K562 (cell line): ENCODE measurements around the gene CAMK2D. TPM values are rescaled to one million over a fixed set of nuclear protein-coding genes. Genes with fewer than 3 reads are reported as not detected.
A peak's percentile ranks its signal among the peaks of the same experiment; 100 is the strongest.

Experiments
- ATAC-seq: fragments of 200-7000 bp; cut with Tn5 transposase; 3 replicates; pipeline ENCODE4 v1.9.1; 2020; ENCODE audit warnings: moderate library complexity
- BruUV-seq: library from RNA; stranded (reverse); fragments of 400-500 nt; replicated peaks from 2 replicates; lab custom pipeline; 2021; lab: Mats Ljungman, UMichigan
- CTCF ChIA-PET: fragments of 300-600 bp; formaldehyde crosslinking; extraction: SDS; loops from one replicate; lab custom pipeline; 2021; ENCODE audit warnings: low intra/inter-chr PET ratio; lab: Yijun Ruan, JAX
- POLR2A ChIA-PET: fragments of 300-600, 350-650 bp; sonication (Branson Sonifier 250); formaldehyde crosslinking; extraction: SDS; loops from one replicate; lab custom pipeline; 2021; ENCODE audit warnings: antibody characterized with exemption, inconsistent platforms; lab: Yijun Ruan, JAX
- DNase-seq, 4 experiments: peaks; one replicate each; pipeline versions ENCODE4 v3.0.0 to v3.0.0-alpha.2; 2011 to 2018; ENCODE audit warnings: low spot score in 3 of 4, mixed read lengths in 3 of 4; ENCODE audit errors: extremely low read depth in 1 of 4
- FAIRE-seq: peaks from 2 replicates; lab custom pipeline; 2011; peaks lifted over from hg19 to GRCh38; lab: Jason Lieb, UNC
- H2AFZ ChIP-seq: 2 replicates; pipeline ENCODE4 v1.6.0; 2011; ENCODE audit warnings: low read depth, low read length, control low read depth, inconsistent platforms
- H3K27ac ChIP-seq: fragments of 200-600 bp; 3 replicates; pipeline ENCODE4 v1.8.0; 2011; ENCODE audit warnings: low read depth, mild to moderate bottlenecking, control low read depth, inconsistent platforms, low read length, moderate library complexity, mixed read lengths; ENCODE audit errors: extremely low read depth
- H3K27me3 ChIP-seq, 2 experiments: fragments of 300-600 bp in 1 of 2; 2 replicates in 1 of 2; 3 replicates in 1 of 2; pipeline versions ENCODE4 v1.6.0 to v1.8.0; 2011; ENCODE audit warnings: inconsistent platforms in 2 of 2, low read length in 2 of 2, mild to moderate bottlenecking in 1 of 2, mixed read lengths in 1 of 2, moderate library complexity in 1 of 2; ENCODE audit not compliant: control insufficient read depth in 2 of 2, insufficient read depth in 2 of 2
- H3K36me3 ChIP-seq: fragments of 300-600 bp; 3 replicates; pipeline ENCODE4 v1.8.0; 2011; ENCODE audit warnings: mild to moderate bottlenecking, low read length, inconsistent platforms; ENCODE audit not compliant: control insufficient read depth, insufficient read depth
- H3K4me1 ChIP-seq, 2 experiments: fragments of 200-600 bp in 1 of 2; replicated peaks in 1 of 2; 2 replicates in 1 of 2; 3 replicates in 1 of 2; pipeline versions ENCODE4 v1.5.1 to v1.8.0; 2011; ENCODE audit warnings: inconsistent platforms in 2 of 2, low read length in 2 of 2, mild to moderate bottlenecking in 1 of 2, mixed read lengths in 1 of 2, moderate library complexity in 1 of 2; ENCODE audit not compliant: control insufficient read depth in 2 of 2, insufficient read depth in 2 of 2
- H3K4me2 ChIP-seq: 2 replicates; pipeline ENCODE4 v1.6.1; 2011; ENCODE audit warnings: low read length, control low read depth, inconsistent platforms, mixed read lengths; ENCODE audit not compliant: insufficient read depth
- H3K4me3 ChIP-seq: fragments of 200-600 bp; sonication (generic), shearing (Covaris generic); 2 replicates; pipeline ENCODE4 v1.5.1; 2016; ENCODE audit warnings: control low read depth, inconsistent platforms
- H3K79me2 ChIP-seq: fragments of 200-600 bp; 3 replicates; pipeline ENCODE4 v1.8.0; 2011; ENCODE audit warnings: low read length, inconsistent platforms; ENCODE audit not compliant: control insufficient read depth, insufficient read depth
- H3K9ac ChIP-seq, 2 experiments: 2 replicates each; pipeline versions ENCODE4 v1.6.0 to v1.6.1; 2011; ENCODE audit warnings: low read depth in 2 of 2, low read length in 2 of 2, control low read depth in 1 of 2, inconsistent platforms in 1 of 2, mild to moderate bottlenecking in 1 of 2, mixed read lengths in 1 of 2; ENCODE audit not compliant: insufficient read depth in 1 of 2
- H3K9me1 ChIP-seq: one replicate; pipeline ENCODE4 v1.6.0; 2011; ENCODE audit warnings: inconsistent platforms, mild to moderate bottlenecking, low read length, moderate library complexity; ENCODE audit not compliant: control insufficient read depth, insufficient read depth
- H3K9me3 ChIP-seq: replicated peaks from 2 replicates; pipeline ENCODE4 v1.5.1; 2011; ENCODE audit warnings: low read depth, low read length, inconsistent platforms; ENCODE audit not compliant: control insufficient read depth, insufficient read depth
- H4K20me1 ChIP-seq: replicated peaks from 2 replicates; pipeline ENCODE4 v1.6.1; 2011; ENCODE audit warnings: low read length, inconsistent platforms, mixed read lengths; ENCODE audit not compliant: control insufficient read depth, insufficient read depth
- GATA2 ChIP-seq: sonication (generic); formaldehyde crosslinking; IDR thresholded peaks from 2 replicates; pipeline ENCODE4 v1.4.0; 2020; ENCODE audit warnings: mild to moderate bottlenecking, missing genetic modification reagents
- HDAC6 ChIP-seq: IDR thresholded peaks from 2 replicates; pipeline ENCODE4 v1.6.1; 2012; ENCODE audit warnings: low read depth, mild to moderate bottlenecking, control low read depth, inconsistent platforms, low read length, moderate library complexity
- HMGN3 ChIP-seq: IDR thresholded peaks from 2 replicates; pipeline ENCODE4 v1.6.1; 2011; ENCODE audit warnings: borderline replicate concordance, low read depth, mild to moderate bottlenecking, mixed read lengths, low read length; ENCODE audit not compliant: insufficient read length; ENCODE audit errors: extremely low read depth
- POLR2A ChIP-seq: fragments of 450-650 bp; conservative IDR thresholded peaks from 2 replicates; pipeline ENCODE4 v1.6.1; 2016
- POLR3A ChIP-seq: IDR thresholded peaks from 2 replicates; pipeline ENCODE4 v1.6.1; 2011; ENCODE audit warnings: borderline replicate concordance, mild to moderate bottlenecking, moderate library complexity; ENCODE audit not compliant: insufficient read length, insufficient read depth; ENCODE audit errors: extremely low read depth
- TAL1 ChIP-seq: fragments of 450-650 bp; IDR thresholded peaks from 2 replicates; pipeline ENCODE4 v1.6.1; 2016; ENCODE audit warnings: mild to moderate bottlenecking
- YY1 ChIP-seq, 3 experiments: IDR thresholded peaks; 2 replicates each; pipeline ENCODE4 v1.6.1; 2011; ENCODE audit warnings: low read length in 2 of 3, mild to moderate bottlenecking in 2 of 3, moderate library complexity in 2 of 3, borderline replicate concordance in 1 of 3, control low read depth in 1 of 3, low read depth in 1 of 3; ENCODE audit not compliant: insufficient read depth in 3 of 3, insufficient replicate concordance in 2 of 3, control insufficient read depth in 1 of 3, insufficient read length in 1 of 3; ENCODE audit errors: extremely low read depth in 1 of 3
- ZFP36 ChIP-seq: fragments of 150-350 bp; IDR thresholded peaks from 2 replicates; pipeline ENCODE4 v1.6.1; 2018; ENCODE audit warnings: low read length, low read depth; ENCODE audit not compliant: partially characterized antibody
- ZNF133 ChIP-seq: fragments of 250-450 bp; sonication (Bioruptor Pico); IDR thresholded peaks from 2 replicates; pipeline ENCODE4 v1.4.0; 2020; ENCODE audit warnings: mild to moderate bottlenecking
- WGBS: fragments of 100-300 bp; shearing (Covaris generic); methylation state at CpG from one replicate; pipeline ENCODE4 v1.1.6; 2016; ENCODE audit warnings: low coverage, mixed read lengths; ENCODE audit not compliant: insufficient coverage; ENCODE audit errors: missing lambda C conversion rate; 5-methylcytosine and 5-hydroxymethylcytosine counted together
- in situ Hi-C: fragments of 300-500 bp; cut with MboI; formaldehyde crosslinking; loops from 4 replicates; pipeline ENCODE4 v1.15.0; 2018; ENCODE audit warnings: inconsistent platforms, mixed read lengths
- intact Hi-C: fragments of 100-400 bp; cut with micrococcal nuclease; formaldehyde crosslinking; loops from 2 replicates; pipeline ENCODE4 v1.14.2; 2022
- polyA plus RNA-seq, 8 experiments: library from polyadenylated mRNA; depleted of rRNA in 4 of 8; stranded (reverse) in 5 of 8; unstranded in 3 of 8; fragments of >200 nt; fragmentation: Nextera tagmentation in 2 of 8; fragmentation: Illumina TruSeq in 1 of 8; extraction: Ambion mirVana in 2 of 8; extraction: Trizol in 1 of 8; gene quantifications; 2 replicates each; pipeline versions ENCODE4 v1.2.1 to v1.2.3, GENCODE V29; 2011 to 2014; ENCODE audit warnings: inconsistent platforms in 1 of 8, missing spikeins in 1 of 8
- total RNA-seq, 7 experiments: library from RNA; depleted of rRNA in 6 of 7; stranded (reverse); fragments of >200 nt in 6 of 7; fragmentation: Illumina TruSeq in 2 of 7; extraction: Trizol in 2 of 7; gene quantifications; 2 replicates each; pipeline versions ENCODE4 v1.2.1 to v1.2.3, GENCODE V29; 2011 to 2021; ENCODE audit warnings: low replicate concordance in 1 of 7
- TF ChIP-seq, protein P1 (sequence below): fragments of 250-450 bp; sonication (Bioruptor Pico); IDR thresholded peaks from 2 replicates; pipeline ENCODE4 v1.5.0; 2020; ENCODE audit warnings: mild to moderate bottlenecking, borderline replicate concordance
- TF ChIP-seq, protein P2 (sequence below): IDR thresholded peaks from 2 replicates; pipeline ENCODE4 v1.6.1; 2016; ENCODE audit warnings: missing genetic modification characterization, missing compliant biosample characterization
- TF ChIP-seq, protein P3 (sequence below), 3 experiments: fragments of 200-800 bp in 1 of 3; fragments of 250-450 bp in 1 of 3; fragments of 450-650 bp in 1 of 3; sonication (Bioruptor Pico) in 1 of 3; sonication (Bioruptor generic) in 1 of 3; formaldehyde crosslinking in 1 of 3; IDR thresholded peaks; 2 replicates each; pipeline versions ENCODE4 v1.6.1 to v1.8.0; 2016 to 2022; ENCODE audit warnings: mild to moderate bottlenecking in 2 of 3, missing genetic modification characterization in 2 of 3, missing compliant biosample characterization in 1 of 3, moderate library complexity in 1 of 3

CAMK2D gene
- total and polyA plus RNA-seq, 9 of the 15 experiments (the other 6 are each of a cell fraction or from before 2014, with no cell fraction given) = 0.01 to 0.33 (median 0.04) TPM; not detected in 2

DNA sequence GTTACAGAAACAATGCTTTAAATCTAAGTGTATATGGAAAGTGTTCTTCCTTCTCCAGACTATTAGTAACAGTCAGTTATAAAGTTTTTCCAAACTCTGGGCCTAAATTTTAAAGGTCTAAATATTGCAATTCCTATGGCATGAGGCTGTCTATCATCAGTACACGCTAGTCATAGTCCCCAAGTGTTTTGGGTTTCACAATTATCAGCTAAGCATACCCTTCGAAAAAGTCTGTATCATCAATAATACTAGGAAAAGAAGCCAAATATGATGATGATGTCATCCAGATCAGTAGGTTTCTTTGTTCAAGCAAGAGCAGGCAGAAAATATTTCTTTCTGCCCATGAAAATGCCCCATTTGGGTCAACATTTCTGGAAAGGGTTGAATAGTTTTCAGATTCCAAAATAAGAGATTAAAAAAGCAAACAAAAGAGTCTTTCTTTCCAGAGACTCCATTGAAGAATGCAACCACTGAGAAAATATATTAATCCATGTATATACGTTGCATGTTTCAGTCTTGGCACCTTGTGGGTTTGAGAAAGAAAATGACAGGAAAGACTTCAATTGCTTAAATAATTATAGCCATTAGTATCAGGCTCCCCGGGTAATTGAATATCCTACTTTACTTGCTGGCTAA is 173.8 kb downstream of the CAMK2D start (continued):
- TF ChIP-seq YY1 (IDR thresholded peaks at IDR 0.05; ENCODE audit: borderline replicate concordance in 1 of 3, control insufficient read depth in 1 of 3, extremely low read depth in 1 of 3, insufficient read depth in 3 of 3, insufficient read length in 1 of 3, insufficient replicate concordance in 2 of 3, low read depth in 1 of 3, low read length in 2 of 3) (no peak), POLR2A (no peak)

DNA sequence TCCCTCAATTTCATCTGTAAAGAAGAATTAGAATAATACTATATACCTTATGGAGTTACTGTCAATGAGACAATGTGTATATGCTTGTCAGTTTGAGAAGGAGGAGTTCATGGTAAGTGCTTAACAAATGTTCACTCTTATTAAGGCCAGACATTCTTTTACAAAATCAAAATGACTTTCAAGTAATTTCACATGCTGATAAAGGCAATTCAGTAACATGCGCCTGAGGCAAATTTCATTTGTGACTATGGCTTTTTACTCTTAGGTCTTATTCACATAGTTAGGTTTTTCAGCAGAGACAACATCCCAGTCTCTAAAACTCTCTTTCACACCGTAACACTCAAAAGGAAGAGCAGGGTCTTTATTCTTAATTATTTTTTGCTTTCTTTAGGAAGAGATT is 174.4 kb downstream of the CAMK2D start:
- Histone ChIP-seq H3K9ac (no peak overlapping the region), H3K9me1 (no peaks in the 10 kb centered on the region), H3K27me3 (no peaks in the 10 kb centered on the region), H4K20me1 (no peaks in the 10 kb centered on the region), H3K9me3 (no peaks in the 10 kb centered on the region), H3K4me3 (no peak overlapping the region), H3K79me2 (no peaks in the 10 kb centered on the region), H3K36me3 (no peaks in the 10 kb centered on the region), H3K4me2 (no peak overlapping the region), H3K27ac (no peak overlapping the region), H2AFZ (no peak overlapping the region), H3K4me1 (no peaks in the 10 kb centered on the region; a peak in 2 of 5 replicates)
- POLR2A ChIA-PET = no interaction called here
- in situ Hi-C loops (no loop called here), intact Hi-C loops (no loop called here)
- 30% methylated on average over 2 of the region's 2 CpGs for WGBS
- no peak for DNase-seq
- CTCF ChIA-PET = no interaction called here
- FAIRE-seq = peak; percentile 46
- BruUV-seq = no TSS peak
- no peak for ATAC-seq
- TF ChIP-seq ZNF133 (CRISPR knock-in tag) (no peak), TAL1 (no peak), GATA2 (no peak), POLR3A (no peak), ZFP36 (no peak), HMGN3 (no peak), HDAC6 (no peak)
- TF ChIP-seq, protein P1, sequence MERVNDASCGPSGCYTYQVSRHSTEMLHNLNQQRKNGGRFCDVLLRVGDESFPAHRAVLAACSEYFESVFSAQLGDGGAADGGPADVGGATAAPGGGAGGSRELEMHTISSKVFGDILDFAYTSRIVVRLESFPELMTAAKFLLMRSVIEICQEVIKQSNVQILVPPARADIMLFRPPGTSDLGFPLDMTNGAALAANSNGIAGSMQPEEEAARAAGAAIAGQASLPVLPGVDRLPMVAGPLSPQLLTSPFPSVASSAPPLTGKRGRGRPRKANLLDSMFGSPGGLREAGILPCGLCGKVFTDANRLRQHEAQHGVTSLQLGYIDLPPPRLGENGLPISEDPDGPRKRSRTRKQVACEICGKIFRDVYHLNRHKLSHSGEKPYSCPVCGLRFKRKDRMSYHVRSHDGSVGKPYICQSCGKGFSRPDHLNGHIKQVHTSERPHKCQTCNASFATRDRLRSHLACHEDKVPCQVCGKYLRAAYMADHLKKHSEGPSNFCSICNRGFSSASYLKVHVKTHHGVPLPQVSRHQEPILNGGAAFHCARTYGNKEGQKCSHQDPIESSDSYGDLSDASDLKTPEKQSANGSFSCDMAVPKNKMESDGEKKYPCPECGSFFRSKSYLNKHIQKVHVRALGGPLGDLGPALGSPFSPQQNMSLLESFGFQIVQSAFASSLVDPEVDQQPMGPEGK (CRISPR knock-in tag) = no peak
- TF ChIP-seq, protein P2, sequence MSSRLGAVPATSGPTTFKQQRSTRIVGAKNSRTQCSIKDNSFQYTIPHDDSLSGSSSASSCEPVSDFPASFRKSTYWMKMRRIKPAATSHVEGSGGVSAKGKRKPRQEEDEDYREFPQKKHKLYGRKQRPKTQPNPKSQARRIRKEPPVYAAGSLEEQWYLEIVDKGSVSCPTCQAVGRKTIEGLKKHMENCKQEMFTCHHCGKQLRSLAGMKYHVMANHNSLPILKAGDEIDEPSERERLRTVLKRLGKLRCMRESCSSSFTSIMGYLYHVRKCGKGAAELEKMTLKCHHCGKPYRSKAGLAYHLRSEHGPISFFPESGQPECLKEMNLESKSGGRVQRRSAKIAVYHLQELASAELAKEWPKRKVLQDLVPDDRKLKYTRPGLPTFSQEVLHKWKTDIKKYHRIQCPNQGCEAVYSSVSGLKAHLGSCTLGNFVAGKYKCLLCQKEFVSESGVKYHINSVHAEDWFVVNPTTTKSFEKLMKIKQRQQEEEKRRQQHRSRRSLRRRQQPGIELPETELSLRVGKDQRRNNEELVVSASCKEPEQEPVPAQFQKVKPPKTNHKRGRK (tag) = no peak
- TF ChIP-seq, protein P3, sequence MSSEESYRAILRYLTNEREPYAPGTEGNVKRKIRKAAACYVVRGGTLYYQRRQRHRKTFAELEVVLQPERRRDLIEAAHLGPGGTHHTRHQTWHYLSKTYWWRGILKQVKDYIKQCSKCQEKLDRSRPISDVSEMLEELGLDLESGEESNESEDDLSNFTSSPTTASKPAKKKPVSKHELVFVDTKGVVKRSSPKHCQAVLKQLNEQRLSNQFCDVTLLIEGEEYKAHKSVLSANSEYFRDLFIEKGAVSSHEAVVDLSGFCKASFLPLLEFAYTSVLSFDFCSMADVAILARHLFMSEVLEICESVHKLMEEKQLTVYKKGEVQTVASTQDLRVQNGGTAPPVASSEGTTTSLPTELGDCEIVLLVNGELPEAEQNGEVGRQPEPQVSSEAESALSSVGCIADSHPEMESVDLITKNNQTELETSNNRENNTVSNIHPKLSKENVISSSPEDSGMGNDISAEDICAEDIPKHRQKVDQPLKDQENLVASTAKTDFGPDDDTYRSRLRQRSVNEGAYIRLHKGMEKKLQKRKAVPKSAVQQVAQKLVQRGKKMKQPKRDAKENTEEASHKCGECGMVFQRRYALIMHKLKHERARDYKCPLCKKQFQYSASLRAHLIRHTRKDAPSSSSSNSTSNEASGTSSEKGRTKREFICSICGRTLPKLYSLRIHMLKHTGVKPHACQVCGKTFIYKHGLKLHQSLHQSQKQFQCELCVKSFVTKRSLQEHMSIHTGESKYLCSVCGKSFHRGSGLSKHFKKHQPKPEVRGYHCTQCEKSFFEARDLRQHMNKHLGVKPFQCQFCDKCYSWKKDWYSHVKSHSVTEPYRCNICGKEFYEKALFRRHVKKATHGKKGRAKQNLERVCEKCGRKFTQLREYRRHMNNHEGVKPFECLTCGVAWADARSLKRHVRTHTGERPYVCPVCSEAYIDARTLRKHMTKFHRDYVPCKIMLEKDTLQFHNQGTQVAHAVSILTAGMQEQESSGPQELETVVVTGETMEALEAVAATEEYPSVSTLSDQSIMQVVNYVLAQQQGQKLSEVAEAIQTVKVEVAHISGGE (CRISPR knock-in tag; IDR thresholded peaks at IDR 0.05) = no peak
